Measurements from ENCODE around the gene TSKU.

DNA sequence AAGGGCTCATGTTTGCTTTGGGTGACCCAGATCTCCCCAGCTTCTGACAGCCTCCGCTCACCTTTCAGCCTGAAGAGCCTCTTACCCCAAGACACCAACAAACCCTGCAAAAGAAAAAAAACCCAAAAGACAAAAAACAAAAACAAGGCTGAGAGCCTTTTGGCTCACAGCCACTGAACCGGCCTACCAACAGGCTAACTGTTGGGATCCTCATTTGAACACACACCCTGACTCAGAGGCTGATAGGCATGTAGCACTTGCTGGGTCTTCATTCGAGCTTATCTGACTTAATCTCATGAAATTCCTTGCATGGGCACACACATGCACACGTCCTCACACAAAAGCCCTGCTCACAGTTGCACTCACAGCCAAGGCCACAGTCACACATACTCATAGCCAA is 22.9 kb upstream of the TSKU start:
- TF ChIP-seq, protein P1, sequence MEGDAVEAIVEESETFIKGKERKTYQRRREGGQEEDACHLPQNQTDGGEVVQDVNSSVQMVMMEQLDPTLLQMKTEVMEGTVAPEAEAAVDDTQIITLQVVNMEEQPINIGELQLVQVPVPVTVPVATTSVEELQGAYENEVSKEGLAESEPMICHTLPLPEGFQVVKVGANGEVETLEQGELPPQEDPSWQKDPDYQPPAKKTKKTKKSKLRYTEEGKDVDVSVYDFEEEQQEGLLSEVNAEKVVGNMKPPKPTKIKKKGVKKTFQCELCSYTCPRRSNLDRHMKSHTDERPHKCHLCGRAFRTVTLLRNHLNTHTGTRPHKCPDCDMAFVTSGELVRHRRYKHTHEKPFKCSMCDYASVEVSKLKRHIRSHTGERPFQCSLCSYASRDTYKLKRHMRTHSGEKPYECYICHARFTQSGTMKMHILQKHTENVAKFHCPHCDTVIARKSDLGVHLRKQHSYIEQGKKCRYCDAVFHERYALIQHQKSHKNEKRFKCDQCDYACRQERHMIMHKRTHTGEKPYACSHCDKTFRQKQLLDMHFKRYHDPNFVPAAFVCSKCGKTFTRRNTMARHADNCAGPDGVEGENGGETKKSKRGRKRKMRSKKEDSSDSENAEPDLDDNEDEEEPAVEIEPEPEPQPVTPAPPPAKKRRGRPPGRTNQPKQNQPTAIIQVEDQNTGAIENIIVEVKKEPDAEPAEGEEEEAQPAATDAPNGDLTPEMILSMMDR (conservative IDR thresholded peaks at IDR 0.05), result no peak
- TF ChIP-seq ZFX (IDR thresholded peaks at IDR 0.05), result no peak
